IMR-90 (cell line): ENCODE results near the gene LAP3.
A peak's percentile ranks its signal among the peaks of the same experiment; 100 is the strongest.

Source experiments
- CTCF ChIP-seq: conservative IDR thresholded peaks from 2 replicates; pipeline ENCODE4 v1.5.1; 2012; ENCODE audit warnings: mild to moderate bottlenecking, low read depth, low read length, improper control_type of control experiment
- RAD21 ChIP-seq: IDR thresholded peaks from 2 replicates; pipeline ENCODE4 v1.6.1; 2012; ENCODE audit warnings: low read length, improper control_type of control experiment

- TF ChIP-seq CTCF (peak; percentile 86), RAD21 (peak; percentile 79)
These were observed 60.0 kb downstream of the LAP3 start for GRCh38 chr4:17636696-17637622.
